ENCODE measurements around the gene CGB8. TPM values are rescaled to one million over a fixed set of nuclear protein-coding genes. Genes with fewer than 3 reads are reported as not detected.

Gene CGB8
- total and polyA plus RNA-seq, 2 of the 4 experiments (the other 2 are of a cell fraction), result 0.48 TPM; not detected in 1

DNA sequence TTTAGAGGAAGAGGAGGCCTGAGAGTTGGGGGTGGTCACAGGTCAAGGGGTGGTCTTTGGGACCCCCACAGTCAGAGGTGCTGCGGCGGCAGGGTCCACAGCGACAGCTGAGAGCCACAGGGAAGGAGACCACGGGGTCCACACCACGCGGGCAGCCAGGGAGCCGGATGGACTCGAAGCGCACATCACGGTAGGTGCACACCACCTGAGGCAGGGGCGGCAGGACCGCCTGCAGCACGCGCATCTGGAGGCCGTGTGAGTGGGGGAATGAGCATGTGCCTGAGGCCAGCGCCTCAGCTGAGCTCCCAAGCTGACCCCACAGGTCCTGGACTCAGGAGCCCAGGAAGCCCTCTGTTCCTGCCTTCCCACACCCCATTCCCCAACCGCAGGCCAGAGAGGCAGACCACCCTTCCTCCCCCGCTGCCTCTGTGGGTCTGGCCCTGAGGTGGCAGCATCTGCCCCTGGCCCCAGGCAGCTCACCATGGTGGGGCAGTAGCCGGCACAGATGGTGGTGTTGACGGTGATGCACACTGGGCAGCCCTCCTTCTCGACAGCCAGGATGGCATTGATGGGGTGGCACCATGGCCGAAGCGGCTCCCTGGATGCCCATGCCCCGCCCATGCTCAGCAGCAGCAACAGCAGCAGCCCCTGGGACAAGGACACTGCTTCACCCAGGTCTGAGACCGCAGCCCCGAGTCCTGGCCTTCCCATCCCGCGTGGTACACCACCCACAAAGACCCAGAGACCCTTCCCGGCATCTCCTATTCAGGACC, 32.7 kb downstream of the CGB8 start (continued):
- TF ChIP-seq, protein P1, sequence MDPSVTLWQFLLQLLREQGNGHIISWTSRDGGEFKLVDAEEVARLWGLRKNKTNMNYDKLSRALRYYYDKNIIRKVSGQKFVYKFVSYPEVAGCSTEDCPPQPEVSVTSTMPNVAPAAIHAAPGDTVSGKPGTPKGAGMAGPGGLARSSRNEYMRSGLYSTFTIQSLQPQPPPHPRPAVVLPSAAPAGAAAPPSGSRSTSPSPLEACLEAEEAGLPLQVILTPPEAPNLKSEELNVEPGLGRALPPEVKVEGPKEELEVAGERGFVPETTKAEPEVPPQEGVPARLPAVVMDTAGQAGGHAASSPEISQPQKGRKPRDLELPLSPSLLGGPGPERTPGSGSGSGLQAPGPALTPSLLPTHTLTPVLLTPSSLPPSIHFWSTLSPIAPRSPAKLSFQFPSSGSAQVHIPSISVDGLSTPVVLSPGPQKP (IDR thresholded peaks at IDR 0.05; ENCODE audit: borderline replicate concordance, low read depth, low read length), result no peak
- TF ChIP-seq NFE2L2 (IDR thresholded peaks at IDR 0.05; ENCODE audit: low read depth, low read length), result no peak
- no peak for TF ChIP-seq RAD21 (IDR thresholded peaks at IDR 0.05; ENCODE audit: low read length)

DNA sequence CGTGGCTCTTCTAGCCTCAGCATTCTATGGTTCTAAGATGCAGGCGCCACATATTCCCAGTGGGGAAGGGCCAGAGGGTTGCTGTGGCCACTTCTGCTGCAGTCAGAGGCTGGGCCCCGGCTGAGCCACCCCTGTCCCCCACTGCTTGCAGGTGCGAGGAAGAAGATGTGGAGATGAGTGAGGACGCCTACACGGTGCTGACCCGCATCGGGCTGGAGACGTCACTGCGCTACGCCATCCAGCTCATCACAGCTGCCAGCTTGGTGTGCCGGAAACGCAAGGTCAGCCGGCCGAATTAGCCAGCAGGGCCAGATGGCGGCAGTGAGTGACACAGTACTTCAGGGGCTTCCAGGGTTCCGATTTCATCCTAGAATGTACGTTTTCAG, 34.0 kb downstream of the CGB8 start:
- no peak overlapping the region for H3K4me2 ChIP-seq (ENCODE audit: low read depth, low read length)
- H3K9me1 ChIP-seq (ENCODE audit: insufficient read depth, low read length), result 0 out of 2 replicates have a peak, but pooled peaks cover 3% of the 10 kb centered on the region
- H3K4me3 ChIP-seq (ENCODE audit: insufficient read depth, low read depth, low read length), result no peak overlapping the region
- in situ Hi-C loops (cut with MboI; ENCODE audit: low sequenced_read_pairs) (no loop called here), dilution Hi-C loops (cut with HindIII; ENCODE audit: low sequenced_read_pairs, unreplicated experiment) (no loop called here), intact Hi-C loops (cut with micrococcal nuclease) (no loop called here)
- no peak overlapping the region for H2BK120ac ChIP-seq (ENCODE audit: low read depth, low read length)
- ATAC-seq (ENCODE audit: low read depth), result no peak
- DNase-seq, result no peak
- H3K9me3 ChIP-seq (ENCODE audit: control insufficient read depth, insufficient read depth, low read length), result no peaks in the 10 kb centered on the region
- H2AFZ ChIP-seq (replicated peaks; ENCODE audit: low read length, poor library complexity), result no peak overlapping the region
- ChIA-PET CTCF (no interaction called here), POLR2A (ENCODE audit: unreplicated experiment) (no interaction called here)
- no peaks in the 10 kb centered on the region; the same call in 1 of the 2 replicates for H4K20me1 ChIP-seq (ENCODE audit: insufficient read depth, low read length)
- H3K14ac ChIP-seq (replicated peaks; ENCODE audit: low read depth, low read length), result no peak overlapping the region
- no peaks in the 10 kb centered on the region for H3K27me3 ChIP-seq (ENCODE audit: control insufficient read depth, insufficient read depth, low read length)
- no peak overlapping the region for H3K4ac ChIP-seq (ENCODE audit: low read depth, low read length)
- no peak overlapping the region for H4K8ac ChIP-seq (ENCODE audit: low read depth in 2 of 2, low read length in 2 of 2)
- no peak overlapping the region for H2AK9ac ChIP-seq (replicated peaks; ENCODE audit: low read depth, low read length, poor library complexity)
- H2BK20ac ChIP-seq (ENCODE audit: low read depth, low read length), result no peak overlapping the region
- H4K91ac ChIP-seq (ENCODE audit: insufficient read depth, low read depth, low read length), result no peak overlapping the region
- H2BK15ac ChIP-seq (ENCODE audit: low read depth, low read length), result no peak overlapping the region
- no peak overlapping the region for H3K27ac ChIP-seq (ENCODE audit: insufficient read depth, low read length)
- no peak overlapping the region for H2AK5ac ChIP-seq (ENCODE audit: low read depth, low read length)
- no peak overlapping the region for H3K56ac ChIP-seq (ENCODE audit: extremely low read depth, insufficient read depth, low read length)
- H3K9ac ChIP-seq (ENCODE audit: low read depth, low read length), result no peak overlapping the region
- H3K4me1 ChIP-seq (ENCODE audit: control insufficient read depth, insufficient read depth, low read length), result peaks cover 5% of the 10 kb centered on the region; the same call in 1 of the 2 replicates
- no peak overlapping the region for H3K23ac ChIP-seq (ENCODE audit: low read depth, low read length)
- no peak overlapping the region for H3K18ac ChIP-seq (ENCODE audit: low read depth, low read length)
- WGBS, 2 experiments (ENCODE audit: extremely low coverage in 2 of 2, insufficient read length in 1 of 2), result 96% methylated on average over 7 of the region's 18 CpGs; no CpG with 5 or more reads in 1 of the 2 experiments
- no peak overlapping the region for H4K5ac ChIP-seq (ENCODE audit: low read depth, low read length)
- no peak overlapping the region for H2BK5ac ChIP-seq (ENCODE audit: low read depth, low read length, poor library complexity, severe bottlenecking)
- peaks cover 49% of the 10 kb centered on the region for H3K36me3 ChIP-seq (ENCODE audit: control insufficient read depth, insufficient read depth, low read length)
- H3K79me1 ChIP-seq (ENCODE audit: low read depth in 1 of 2, low read length in 2 of 2), result peaks cover 0 to 3% of the 10 kb centered on the region in 2 experiments; a peak in 1 of 4 replicates
- TF ChIP-seq CEBPB (IDR thresholded peaks at IDR 0.05; ENCODE audit: low read depth, low read length) (no peak), FOS (IDR thresholded peaks at IDR 0.05; ENCODE audit: low read depth, low read length) (no peak), RAD21 (IDR thresholded peaks at IDR 0.05; ENCODE audit: low read length) (no peak), MAFK (IDR thresholded peaks at IDR 0.05; ENCODE audit: low read depth, low read length) (no peak), POLR2A (IDR thresholded peaks at IDR 0.05; ENCODE audit: low read depth, low read length) (no peak), BHLHE40 (IDR thresholded peaks at IDR 0.05; ENCODE audit: low read depth, low read length) (no peak), RCOR1 (IDR thresholded peaks at IDR 0.05; ENCODE audit: insufficient replicate concordance, low read length) (no peak), SMC3 (IDR thresholded peaks at IDR 0.05; ENCODE audit: low read depth, low read length) (no peak)
- TF ChIP-seq, protein P2, sequence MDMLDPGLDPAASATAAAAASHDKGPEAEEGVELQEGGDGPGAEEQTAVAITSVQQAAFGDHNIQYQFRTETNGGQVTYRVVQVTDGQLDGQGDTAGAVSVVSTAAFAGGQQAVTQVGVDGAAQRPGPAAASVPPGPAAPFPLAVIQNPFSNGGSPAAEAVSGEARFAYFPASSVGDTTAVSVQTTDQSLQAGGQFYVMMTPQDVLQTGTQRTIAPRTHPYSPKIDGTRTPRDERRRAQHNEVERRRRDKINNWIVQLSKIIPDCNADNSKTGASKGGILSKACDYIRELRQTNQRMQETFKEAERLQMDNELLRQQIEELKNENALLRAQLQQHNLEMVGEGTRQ (IDR thresholded peaks at IDR 0.05; ENCODE audit: low read depth, low read length), result no peak
- BruUV-seq (replicated peaks), result no TSS peak

All from IMR-90 (cell line).